ENCODE data around the gene TCF7L2. TPM values are rescaled to one million over a fixed set of nuclear protein-coding genes. Genes with fewer than 3 reads are reported as not detected.

The TCF7L2 gene
- total and polyA plus RNA-seq, 2 donors: 19.5 to 24.7 TPM

DNA sequence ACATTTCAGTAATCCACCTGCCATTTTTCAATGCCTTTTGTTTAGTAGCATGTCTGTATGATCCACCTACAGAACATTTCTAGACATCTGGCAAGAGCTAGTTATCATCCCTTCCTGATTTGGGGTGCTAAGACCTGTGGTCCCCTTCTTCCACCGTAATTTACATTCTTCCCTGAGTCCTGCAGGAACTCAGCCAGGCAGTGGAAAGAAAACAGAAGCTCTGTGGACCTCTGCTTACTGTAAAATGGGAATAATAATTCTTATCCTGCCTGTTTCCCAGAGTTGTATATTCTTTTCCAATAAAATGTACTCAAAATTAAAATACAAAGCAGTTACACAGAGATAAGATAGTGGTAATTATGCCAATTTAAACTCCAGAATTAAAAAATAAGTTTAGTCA, 126.9 kb downstream of the TCF7L2 start:
- Histone ChIP-seq H3K27ac (ENCODE audit: low read depth) (no peak overlapping the region), H3K4me3 (ENCODE audit: low read depth, low read length) (no peak overlapping the region), H3K4me1 (ENCODE audit: insufficient read depth) (no peaks in the 10 kb centered on the region), H3K36me3 (ENCODE audit: insufficient read depth) (no peaks in the 10 kb centered on the region)
- 27% methylated on average over 1 of the region's 1 CpG for WGBS
- DNase-seq (ENCODE audit: extremely low spot score): no peak

DNA sequence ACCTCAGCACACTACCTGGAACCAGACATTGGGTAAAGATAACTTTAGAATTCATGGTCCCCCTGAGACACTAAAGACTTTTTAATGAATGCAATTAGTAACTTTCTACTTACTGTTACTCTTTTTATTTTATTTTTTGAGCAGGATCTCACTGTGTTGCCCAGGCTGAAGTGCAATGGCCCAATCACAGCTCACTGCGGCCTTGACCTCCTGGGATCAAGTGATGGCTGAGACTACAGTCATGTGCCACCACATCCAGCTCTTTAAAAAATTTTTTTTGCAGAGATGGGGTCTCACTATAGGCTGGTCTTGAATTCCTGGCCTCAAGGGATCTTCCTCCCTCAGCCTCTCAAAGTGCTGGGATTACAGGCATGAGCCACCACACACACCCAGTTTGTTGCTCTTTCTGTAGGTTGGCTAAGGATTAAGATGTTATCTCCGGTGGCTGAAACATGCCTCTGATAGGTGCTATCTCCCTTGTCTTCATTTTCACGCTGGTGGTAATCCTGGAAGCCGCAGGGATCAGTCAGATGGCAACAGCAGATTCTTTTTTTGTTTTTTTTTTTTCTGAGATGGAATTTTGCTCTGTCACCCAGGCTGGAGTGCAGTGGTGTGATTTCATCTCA, 128.3 kb downstream of the TCF7L2 start:
- Histone ChIP-seq H3K4me3 (ENCODE audit: low read depth, low read length) (no peak overlapping the region), H3K36me3 (ENCODE audit: insufficient read depth) (no peaks in the 10 kb centered on the region), H3K27ac (ENCODE audit: low read depth) (no peak overlapping the region), H3K4me1 (ENCODE audit: insufficient read depth) (no peaks in the 10 kb centered on the region)
- WGBS: 89% methylated on average over 4 of the region's 4 CpGs
- DNase-seq (ENCODE audit: extremely low spot score): no peak

DNA sequence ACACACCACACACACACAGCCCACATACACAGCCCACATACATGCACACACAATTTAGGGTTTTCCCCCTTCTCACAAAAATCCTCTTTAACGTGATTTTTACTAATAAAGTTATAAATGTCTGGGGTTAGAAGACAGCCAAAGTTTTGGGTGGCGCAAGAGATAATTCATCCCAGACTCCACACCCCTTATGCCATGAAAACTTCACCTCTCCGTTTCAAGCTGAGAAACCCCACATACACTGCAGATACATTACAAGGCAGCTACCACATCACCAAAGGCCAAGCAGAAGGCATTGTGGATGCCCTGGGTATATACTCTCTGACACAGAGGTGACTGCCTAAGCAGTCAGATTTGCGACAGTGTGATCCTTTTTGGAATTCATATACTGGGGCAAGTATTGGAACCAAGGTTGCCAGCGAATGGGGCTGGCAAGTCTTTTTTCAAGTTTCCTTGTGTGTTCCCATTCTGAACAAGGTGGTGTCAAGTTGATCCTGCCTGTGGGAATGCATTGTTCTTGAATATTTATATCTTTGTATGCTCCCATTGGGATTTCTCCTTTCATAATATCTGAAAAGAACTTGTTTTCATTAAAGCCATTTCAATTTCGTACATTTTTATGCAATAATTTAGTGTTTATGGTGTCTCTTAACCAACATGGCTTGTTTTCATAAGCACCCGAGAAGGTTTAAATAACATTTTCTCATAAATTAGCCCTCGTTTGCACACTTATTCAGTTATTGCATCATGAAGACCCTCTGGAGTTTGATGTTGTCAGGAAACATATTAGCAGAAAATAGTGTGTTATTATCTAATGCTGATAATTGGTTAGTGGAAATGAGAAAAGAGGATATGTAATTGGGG, 130.2 kb downstream of the TCF7L2 start:
- no peaks in the 10 kb centered on the region for H3K36me3 ChIP-seq (ENCODE audit: insufficient read depth)
- no peak overlapping the region for H3K4me3 ChIP-seq (ENCODE audit: low read depth, low read length)
- 89% methylated on average over 8 of the region's 8 CpGs for WGBS
- no peaks in the 10 kb centered on the region for H3K4me1 ChIP-seq (ENCODE audit: insufficient read depth)
- DNase-seq (ENCODE audit: extremely low spot score): no peak
- H3K27ac ChIP-seq (ENCODE audit: low read depth): no peak overlapping the region

DNA sequence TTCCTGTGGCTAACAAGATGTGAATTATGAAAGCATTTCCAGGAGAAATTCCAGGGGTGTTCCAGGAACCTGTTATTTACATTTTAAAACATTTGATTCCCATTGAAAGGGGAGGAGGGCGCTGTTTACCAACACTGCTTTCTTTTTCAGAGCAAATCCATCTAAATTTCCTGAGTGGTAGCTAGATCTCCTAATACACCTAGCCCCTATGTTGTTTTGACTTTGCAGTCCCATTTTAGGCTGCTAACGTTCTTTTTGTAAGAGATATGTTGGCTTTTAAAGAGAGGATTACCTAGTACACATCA, 130.8 kb downstream of the TCF7L2 start:
- Histone ChIP-seq H3K4me3 (ENCODE audit: low read depth, low read length) (no peak overlapping the region), H3K36me3 (ENCODE audit: insufficient read depth) (no peaks in the 10 kb centered on the region), H3K27ac (ENCODE audit: low read depth) (no peak overlapping the region), H3K4me1 (ENCODE audit: insufficient read depth) (no peaks in the 10 kb centered on the region)
- DNase-seq (ENCODE audit: extremely low spot score): no peak
- 81% methylated on average over 2 of the region's 2 CpGs for WGBS

DNA sequence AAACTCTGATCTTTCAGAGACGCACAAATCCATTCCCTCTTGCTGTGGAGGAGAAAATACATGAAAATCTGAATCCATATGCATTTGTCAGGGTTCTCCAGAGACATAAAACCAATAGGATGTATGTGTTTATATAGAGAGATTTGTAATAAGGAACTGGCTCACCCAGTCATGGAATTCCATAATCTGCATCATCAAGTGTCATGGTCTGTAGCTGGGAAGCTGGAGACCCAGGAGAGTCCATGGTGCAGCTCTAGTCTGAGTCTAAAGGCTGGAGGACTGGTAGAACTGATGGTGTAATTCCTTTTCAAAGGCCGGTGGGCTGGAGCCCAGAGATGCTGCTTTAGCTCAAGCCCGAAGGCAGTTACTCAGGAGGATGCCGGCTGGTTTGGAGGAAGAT, 134.0 kb downstream of the TCF7L2 start:
- Histone ChIP-seq H3K4me3 (ENCODE audit: low read depth, low read length) (no peak overlapping the region), H3K4me1 (ENCODE audit: insufficient read depth) (no peaks in the 10 kb centered on the region), H3K36me3 (ENCODE audit: insufficient read depth) (no peaks in the 10 kb centered on the region), H3K27ac (ENCODE audit: low read depth) (no peak overlapping the region)
- 90% methylated on average over 4 of the region's 4 CpGs for WGBS
- DNase-seq (ENCODE audit: extremely low spot score): no peak

DNA sequence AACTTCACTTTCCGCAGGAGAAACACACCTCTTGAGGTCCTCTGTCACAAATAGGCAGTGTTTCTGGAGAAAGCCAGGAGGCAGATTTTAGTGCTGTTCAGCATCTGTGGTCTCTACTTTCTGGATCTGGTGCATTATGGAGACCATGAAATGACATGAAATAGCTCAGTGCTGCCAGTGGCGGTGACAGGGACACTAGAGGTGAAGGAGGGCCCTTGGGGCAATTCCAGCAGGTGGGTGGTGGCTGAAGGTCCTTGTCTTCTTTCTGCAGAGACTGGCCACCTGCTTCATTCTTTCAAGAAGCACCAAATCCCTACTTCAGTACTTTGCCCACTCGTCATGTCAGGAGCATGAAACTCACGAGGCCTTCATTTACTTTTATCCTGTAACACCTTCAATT, 135.7 kb downstream of the TCF7L2 start:
- H3K36me3 ChIP-seq (ENCODE audit: insufficient read depth): no peaks in the 10 kb centered on the region
- 98% methylated on average over 4 of the region's 4 CpGs for WGBS
- no peak overlapping the region for H3K4me3 ChIP-seq (ENCODE audit: low read depth, low read length)
- no peaks in the 10 kb centered on the region for H3K4me1 ChIP-seq (ENCODE audit: insufficient read depth)
- no peak for DNase-seq (ENCODE audit: extremely low spot score)
- no peak overlapping the region for H3K27ac ChIP-seq (ENCODE audit: low read depth)

DNA sequence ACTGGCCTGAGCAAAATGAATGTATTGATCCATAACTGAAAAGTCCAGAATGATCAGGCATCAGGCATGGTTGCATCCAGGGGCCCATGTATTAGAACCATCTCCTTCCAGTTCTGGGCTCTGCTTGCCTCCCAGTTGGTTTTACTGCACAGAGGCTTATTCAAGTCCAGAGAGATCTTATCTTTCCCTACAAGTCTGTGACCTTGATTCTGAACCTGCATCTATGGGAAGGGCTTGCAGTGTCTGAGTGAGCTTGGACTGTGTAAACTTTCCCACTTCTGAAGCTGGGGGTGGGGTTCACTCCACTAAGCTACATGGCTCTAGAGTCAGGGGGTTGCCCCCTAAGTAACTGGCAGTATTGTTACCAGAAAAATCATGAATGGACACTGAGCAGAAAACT, 136.2 kb downstream of the TCF7L2 start:
- no peaks in the 10 kb centered on the region for H3K4me1 ChIP-seq (ENCODE audit: insufficient read depth)
- no peak overlapping the region for H3K4me3 ChIP-seq (ENCODE audit: low read depth, low read length)
- DNase-seq (ENCODE audit: extremely low spot score): no peak
- H3K36me3 ChIP-seq (ENCODE audit: insufficient read depth): no peaks in the 10 kb centered on the region
- H3K27ac ChIP-seq (ENCODE audit: low read depth): no peak overlapping the region

DNA sequence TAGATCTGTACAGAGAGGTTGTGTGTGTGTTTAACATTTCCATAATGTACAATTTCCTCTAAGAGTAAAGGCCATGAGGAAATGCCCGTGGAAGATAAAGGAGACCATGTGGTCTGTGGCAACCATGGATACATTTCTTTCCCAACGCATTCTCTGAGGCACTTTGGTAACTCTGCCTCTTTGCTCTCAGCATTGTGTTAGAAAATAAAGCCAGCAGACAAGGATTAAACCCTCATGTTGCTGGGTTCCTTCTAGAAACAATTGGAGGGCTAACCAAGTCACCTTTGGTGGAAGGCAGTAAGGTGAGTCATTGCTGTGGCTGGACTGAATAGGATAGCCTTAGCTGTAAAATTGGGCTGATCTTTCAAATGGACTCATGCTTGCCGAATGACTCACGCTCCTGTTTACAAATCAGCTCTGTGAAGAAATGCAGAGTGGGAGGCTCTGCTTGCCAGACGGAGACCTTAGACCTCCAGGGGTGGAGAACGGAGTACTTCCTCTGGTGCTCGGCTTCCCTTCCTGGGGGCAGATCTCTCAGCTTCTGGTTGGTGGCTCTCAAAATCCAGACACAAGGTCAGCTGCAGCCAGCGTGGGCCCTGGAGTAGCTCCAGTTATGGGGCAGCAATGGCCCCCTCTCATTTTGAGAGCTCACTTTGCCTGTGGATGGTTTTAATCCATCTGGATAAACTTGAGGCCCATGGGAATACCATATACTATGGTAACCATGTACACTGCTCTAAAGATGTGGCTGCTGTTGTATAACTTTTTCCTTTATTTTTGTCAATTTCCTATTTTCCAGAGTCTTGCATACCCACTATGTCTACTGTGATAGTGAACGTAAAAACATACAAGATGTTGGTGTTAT, 137.3 kb downstream of the TCF7L2 start:
- H3K27ac ChIP-seq (ENCODE audit: low read depth): no peak overlapping the region
- H3K4me1 ChIP-seq (ENCODE audit: insufficient read depth): no peaks in the 10 kb centered on the region
- 33% methylated on average over 9 of the region's 9 CpGs for WGBS
- no peak overlapping the region for H3K4me3 ChIP-seq (ENCODE audit: low read depth, low read length)
- no peaks in the 10 kb centered on the region for H3K36me3 ChIP-seq (ENCODE audit: insufficient read depth)
- DNase-seq (ENCODE audit: extremely low spot score): no peak

DNA sequence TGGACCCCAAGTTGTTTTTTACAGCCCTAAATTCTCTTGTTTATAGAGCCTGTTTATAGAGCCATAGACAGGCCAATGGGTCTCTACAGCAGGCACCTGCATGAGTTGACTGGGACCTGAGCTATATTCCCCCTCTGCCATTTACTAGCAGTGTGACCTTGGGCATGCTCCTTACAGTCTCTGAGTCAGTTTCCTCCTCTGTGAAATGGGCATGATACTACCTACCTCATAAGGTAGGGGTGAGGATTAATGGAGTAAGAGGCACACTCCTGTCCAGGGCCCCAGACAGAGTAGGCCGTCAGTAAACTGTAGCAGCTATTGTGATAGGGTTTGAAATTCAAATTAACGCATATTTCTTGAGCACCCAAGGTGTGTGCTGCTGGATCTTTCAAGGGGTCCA, 138.1 kb downstream of the TCF7L2 start:
- no peak for DNase-seq (ENCODE audit: extremely low spot score)
- Histone ChIP-seq H3K4me3 (ENCODE audit: low read depth, low read length) (no peak overlapping the region), H3K27ac (ENCODE audit: low read depth) (no peak overlapping the region), H3K36me3 (ENCODE audit: insufficient read depth) (no peaks in the 10 kb centered on the region), H3K4me1 (ENCODE audit: insufficient read depth) (peaks cover under 1% of the 10 kb centered on the region)
- WGBS: over 99% methylated on average over 2 of the region's 2 CpGs

DNA sequence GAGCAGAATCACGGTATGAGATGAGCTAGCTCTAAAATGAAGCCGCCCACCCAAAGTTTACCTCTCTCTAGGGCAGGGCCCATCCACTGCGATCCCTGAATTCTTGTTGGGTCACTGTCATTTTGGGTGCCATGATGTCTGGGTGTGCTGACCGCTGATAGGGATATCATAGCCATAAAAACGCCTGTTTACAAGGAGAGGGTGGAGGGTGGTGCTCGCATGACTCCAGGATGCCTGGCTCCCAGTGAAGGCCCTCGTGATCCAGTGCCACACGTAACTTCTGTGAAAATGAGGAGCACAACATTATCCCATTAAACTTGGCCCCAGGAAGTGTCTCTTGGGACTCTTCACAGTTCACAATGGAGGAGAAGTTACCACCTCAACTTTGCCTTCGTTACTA, 139.5 kb downstream of the TCF7L2 start:
- Histone ChIP-seq H3K36me3 (ENCODE audit: insufficient read depth) (no peaks in the 10 kb centered on the region), H3K4me1 (ENCODE audit: insufficient read depth) (peaks cover 1% of the 10 kb centered on the region), H3K27ac (ENCODE audit: low read depth) (no peak overlapping the region), H3K4me3 (ENCODE audit: low read depth, low read length) (no peak overlapping the region)
- 83% methylated on average over 9 of the region's 9 CpGs for WGBS
- no peak for DNase-seq (ENCODE audit: extremely low spot score)

- WGBS: 92% methylated on average over 4 of the region's 4 CpGs
- Histone ChIP-seq H3K4me3 (ENCODE audit: low read depth, low read length) (no peak overlapping the region), H3K36me3 (ENCODE audit: insufficient read depth) (no peaks in the 10 kb centered on the region), H3K4me1 (ENCODE audit: insufficient read depth) (peaks cover 1% of the 10 kb centered on the region), H3K27ac (ENCODE audit: low read depth) (no peak overlapping the region)
- no peak for DNase-seq (ENCODE audit: extremely low spot score)
Measured at GRCh38 chr10:113091920-113092319, 141.9 kb downstream of the TCF7L2 start.

GRCh38 chr10:113093188-113094113, 143.4 kb downstream of the TCF7L2 start:
- no peak overlapping the region for H3K4me3 ChIP-seq (ENCODE audit: low read depth, low read length)
- peaks cover 1% of the 10 kb centered on the region for H3K4me1 ChIP-seq (ENCODE audit: insufficient read depth)
- WGBS: 81% methylated on average over 10 of the region's 10 CpGs
- H3K27ac ChIP-seq (ENCODE audit: low read depth): no peak overlapping the region
- DNase-seq (ENCODE audit: extremely low spot score): no peak
- no peaks in the 10 kb centered on the region for H3K36me3 ChIP-seq (ENCODE audit: insufficient read depth)

DNA sequence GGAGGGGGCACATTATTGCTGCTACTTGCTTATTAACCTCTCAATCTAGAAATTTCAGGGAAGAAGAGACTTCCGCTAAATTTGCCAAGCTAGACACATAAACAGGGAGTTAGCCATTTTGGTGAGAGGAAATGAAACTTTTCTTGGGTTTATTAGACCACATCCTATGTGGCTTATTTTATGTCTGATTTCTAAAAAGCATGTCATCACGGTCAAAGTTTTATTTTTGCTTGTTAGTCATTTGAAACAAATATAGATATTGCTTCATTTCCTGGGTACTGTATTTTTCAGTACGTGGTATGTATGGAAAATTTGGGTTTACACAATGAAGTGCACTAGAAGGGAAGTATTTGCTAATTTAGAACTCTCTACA, 144.1 kb downstream of the TCF7L2 start:
- Histone ChIP-seq H3K27ac (ENCODE audit: low read depth) (no peak overlapping the region), H3K4me3 (ENCODE audit: low read depth, low read length) (no peak overlapping the region), H3K36me3 (ENCODE audit: insufficient read depth) (no peaks in the 10 kb centered on the region), H3K4me1 (ENCODE audit: insufficient read depth) (peaks cover 1% of the 10 kb centered on the region)
- WGBS: 69% methylated on average over 3 of the region's 3 CpGs
- DNase-seq (ENCODE audit: extremely low spot score): no peak

All from urinary bladder (tissue), 4 donors.